ENCODE results near the gene TMEM94.
"Not testable (repeated sequence)": the region's sequence is repeated elsewhere in the genome, so short reads cannot be mapped to it uniquely, and the experiment has no call there.

TMEM94 gene

DNA sequence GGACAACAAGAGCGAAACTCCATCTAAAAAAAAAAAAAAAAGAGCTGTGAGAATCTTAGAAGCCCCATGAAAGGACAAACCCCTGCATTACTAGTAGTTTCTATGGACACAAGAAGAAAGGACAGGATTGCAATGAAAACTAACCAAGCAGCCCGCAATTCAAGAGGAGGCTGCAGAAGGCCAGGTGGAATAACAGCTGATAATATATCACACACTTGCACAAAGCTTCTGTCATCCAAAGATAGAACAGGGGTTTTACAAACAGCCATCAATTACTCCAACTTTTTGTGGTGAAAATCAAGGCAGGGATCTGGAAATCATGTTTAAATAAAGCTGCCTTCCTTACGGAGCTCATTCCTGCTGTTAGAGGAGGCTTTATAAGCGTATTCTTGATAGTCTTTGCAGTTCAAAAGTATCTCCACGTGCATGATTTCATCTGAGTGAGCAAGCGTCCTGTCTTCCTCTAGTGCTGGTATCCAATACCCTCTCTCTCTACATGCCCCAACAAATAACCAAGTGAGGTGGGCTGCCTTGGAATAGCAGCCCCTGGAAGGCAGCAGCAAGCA, 23.1 kb upstream of the TMEM94 start:
- Histone ChIP-seq H3K27ac (ENCODE audit: extremely low read depth, low read depth, low read length) (no peak overlapping the region), H3K9me3 (ENCODE audit: control insufficient read depth, insufficient read depth, low read depth, low read length) (no peaks in the 10 kb centered on the region), H3K36me3 (ENCODE audit: control insufficient read depth in 2 of 2, insufficient read depth in 1 of 2, low read length in 2 of 2) (no peaks in the 10 kb centered on the region), H3K4me1 (ENCODE audit: control insufficient read depth, insufficient read depth, low read length) (no peaks in the 10 kb centered on the region; the same call in 1 of the 2 replicates), H3K4me3 (ENCODE audit: low read depth, low read length) (no peak overlapping the region)
- ChIA-PET CTCF (interaction anchor here (0.7 kb wide), 1 partner anchor 15 kb away, joined by 3 read pairs; no protein-coding TSS in a partner anchor), POLR2A (interaction anchor here (0.5 to 0.6 kb wide), 2 partner anchors 22 to 34 kb away, joined by 3 to 4 read pairs; no protein-coding TSS in a partner anchor)
- TF ChIP-seq KLF10 (tag by site-specific recombination; IDR thresholded peaks at IDR 0.05), result no peak

DNA sequence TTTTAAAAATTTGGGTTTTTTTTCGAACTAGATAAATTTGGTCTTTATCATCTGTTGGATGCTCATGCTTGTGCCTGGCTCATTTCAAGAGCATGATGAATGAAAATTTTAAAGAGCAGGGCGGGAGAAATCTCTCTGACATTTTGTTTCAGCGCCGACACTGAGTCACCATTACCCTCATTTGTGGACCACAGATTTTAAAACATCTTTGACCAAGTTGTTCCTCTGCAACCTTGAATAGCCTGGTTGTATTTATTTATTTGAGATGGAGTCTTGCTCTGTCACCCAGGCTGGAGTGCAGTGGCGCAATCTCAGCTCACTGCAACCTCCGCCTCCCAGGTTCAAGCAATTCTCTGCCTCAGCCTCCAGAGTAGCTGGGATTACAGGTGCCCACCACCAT, 22.0 kb upstream of the TMEM94 start:
- not testable (repeated sequence) for H3K27ac ChIP-seq (ENCODE audit: extremely low read depth, low read depth, low read length); H3K36me3 ChIP-seq (ENCODE audit: control insufficient read depth in 2 of 2, insufficient read depth in 1 of 2, low read length in 2 of 2); H3K4me1 ChIP-seq (ENCODE audit: control insufficient read depth, insufficient read depth, low read length); H3K4me3 ChIP-seq (ENCODE audit: low read depth, low read length); H3K9me3 ChIP-seq (ENCODE audit: control insufficient read depth, insufficient read depth, low read depth, low read length)
- ChIA-PET POLR2A (interaction anchor here (1.2 kb wide), 1 partner anchor 22 kb away, joined by 5 read pairs; the partner anchor contains the start of gene TMEM94), CTCF (interaction anchor here (0.7 kb wide), 1 partner anchor 195 kb away, joined by 3 read pairs; no protein-coding TSS in a partner anchor)

DNA sequence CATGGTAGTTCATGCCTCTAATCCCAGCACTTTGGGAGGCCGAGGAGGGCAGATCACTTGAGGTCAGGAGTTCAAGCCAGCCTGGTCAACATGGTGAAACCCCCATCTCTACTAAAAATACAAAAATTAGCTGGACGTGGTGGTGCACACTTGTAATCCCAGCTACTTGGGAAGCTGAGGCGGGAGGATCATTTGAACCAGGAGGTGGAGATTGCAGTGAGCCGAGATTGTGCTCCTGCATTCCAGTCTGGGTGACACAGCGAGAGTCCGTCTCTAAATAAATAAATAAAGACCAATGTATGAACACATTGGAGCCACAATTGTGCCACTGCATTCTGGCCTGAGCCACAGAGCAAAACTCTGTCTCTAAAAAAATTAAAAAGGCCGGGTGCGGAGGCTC, 19.0 kb upstream of the TMEM94 start:
- H3K36me3 ChIP-seq (ENCODE audit: control insufficient read depth in 2 of 2, insufficient read depth in 1 of 2, low read length in 2 of 2); H3K27ac ChIP-seq (ENCODE audit: extremely low read depth, low read depth, low read length); H3K4me3 ChIP-seq (ENCODE audit: low read depth, low read length); H3K9me3 ChIP-seq (ENCODE audit: control insufficient read depth, insufficient read depth, low read depth, low read length); POLR2A ChIA-PET; H3K4me1 ChIP-seq (ENCODE audit: control insufficient read depth, insufficient read depth, low read length): not testable (repeated sequence)
- CTCF ChIA-PET, result interaction anchor here (0.7 kb wide), 1 partner anchor 850 kb away, joined by 3 read pairs; no protein-coding TSS in a partner anchor

DNA sequence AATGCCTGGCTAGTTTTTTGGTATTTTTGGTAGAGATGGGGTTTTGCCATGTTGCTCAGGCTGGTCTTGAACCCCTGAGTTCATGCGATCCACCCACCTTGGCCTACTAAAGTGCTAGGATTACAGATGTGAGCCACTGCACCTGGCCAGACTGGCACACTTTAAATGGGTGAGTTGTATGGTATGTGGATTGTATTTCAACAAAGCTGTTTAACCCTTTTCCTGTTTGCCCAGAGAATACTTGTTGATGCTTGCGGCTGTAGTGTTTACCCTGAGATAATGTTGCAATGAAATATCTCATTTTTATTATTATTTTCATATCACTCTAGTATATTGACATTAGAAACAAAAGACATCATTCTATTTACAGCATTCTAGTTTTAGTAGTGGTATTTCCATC, 17.1 kb upstream of the TMEM94 start:
- no peak overlapping the region for H3K4me3 ChIP-seq (ENCODE audit: low read depth, low read length)
- TF ChIP-seq ZNF76 (tag by site-specific recombination; IDR thresholded peaks at IDR 0.05; ENCODE audit: borderline replicate concordance, low read depth) (no peak), PRDM1 (tag by site-specific recombination; IDR thresholded peaks at IDR 0.05) (no peak), SCRT2 (tag by site-specific recombination; IDR thresholded peaks at IDR 0.05) (peak; percentile 29; the same call in 1 of the 2 replicates), ZNF621 (tag by site-specific recombination; IDR thresholded peaks at IDR 0.05) (no peak)
- ChIA-PET POLR2A (no interaction called here), CTCF (no interaction called here)
- no peak overlapping the region for H3K27ac ChIP-seq (ENCODE audit: extremely low read depth, low read depth, low read length)
- no peaks in the 10 kb centered on the region for H3K36me3 ChIP-seq (ENCODE audit: control insufficient read depth in 2 of 2, insufficient read depth in 1 of 2, low read length in 2 of 2)
- H3K4me1 ChIP-seq (ENCODE audit: control insufficient read depth, insufficient read depth, low read length), result no peaks in the 10 kb centered on the region
- H3K9me3 ChIP-seq (ENCODE audit: control insufficient read depth, insufficient read depth, low read depth, low read length), result no peaks in the 10 kb centered on the region

DNA sequence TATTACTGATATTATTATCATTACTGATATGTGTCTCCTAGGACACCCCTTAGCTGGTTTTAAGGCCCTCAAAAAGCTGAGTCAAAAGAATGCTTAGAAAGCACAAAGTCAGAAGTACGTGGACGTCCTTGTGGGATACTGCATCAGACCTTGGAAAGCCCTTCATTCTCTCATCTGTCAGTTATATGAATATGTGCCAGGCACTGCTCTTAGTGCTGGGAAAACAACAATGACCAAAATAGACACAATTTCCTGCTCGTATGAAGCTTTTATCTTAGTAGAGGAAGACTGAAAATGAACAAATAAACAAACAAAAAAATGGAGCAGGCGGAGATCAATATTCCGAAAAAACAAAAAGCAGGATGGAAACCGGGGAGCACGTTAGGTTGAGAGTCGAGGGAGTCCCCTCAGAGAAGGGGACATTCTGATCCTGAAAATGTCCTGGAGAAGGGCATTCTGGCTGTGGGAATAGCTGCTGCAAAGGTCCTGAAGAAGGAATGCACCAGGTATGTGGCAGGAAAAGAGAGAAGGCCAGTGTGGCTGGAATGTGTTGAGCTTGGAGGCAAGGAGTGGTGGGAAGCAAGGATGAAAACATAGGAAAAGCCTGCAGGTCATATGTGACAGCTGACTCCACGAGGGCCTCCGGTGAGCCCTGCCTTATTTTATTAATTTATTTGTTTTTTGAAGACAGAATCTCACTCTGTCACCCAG, 15.5 kb upstream of the TMEM94 start:
- Histone ChIP-seq H3K4me1 (ENCODE audit: control insufficient read depth, insufficient read depth, low read length) (no peaks in the 10 kb centered on the region), H3K36me3 (ENCODE audit: control insufficient read depth in 2 of 2, insufficient read depth in 1 of 2, low read length in 2 of 2) (no peaks in the 10 kb centered on the region), H3K4me3 (ENCODE audit: low read depth, low read length) (no peak overlapping the region), H3K9me3 (ENCODE audit: control insufficient read depth, insufficient read depth, low read depth, low read length) (no peaks in the 10 kb centered on the region), H3K27ac (ENCODE audit: extremely low read depth, low read depth, low read length) (no peak overlapping the region)
- POLR2A ChIA-PET, result interaction anchor here (0.6 to 0.7 kb wide), 2 partner anchors 13 to 15 kb away, joined by 3 read pairs; partner anchors contain the start of gene TMEM94
- peak; percentile 83; the same call in 1 of the 2 replicates for TF ChIP-seq ZNF239 (tag by site-specific recombination; IDR thresholded peaks at IDR 0.05)
- TF ChIP-seq, protein P1, sequence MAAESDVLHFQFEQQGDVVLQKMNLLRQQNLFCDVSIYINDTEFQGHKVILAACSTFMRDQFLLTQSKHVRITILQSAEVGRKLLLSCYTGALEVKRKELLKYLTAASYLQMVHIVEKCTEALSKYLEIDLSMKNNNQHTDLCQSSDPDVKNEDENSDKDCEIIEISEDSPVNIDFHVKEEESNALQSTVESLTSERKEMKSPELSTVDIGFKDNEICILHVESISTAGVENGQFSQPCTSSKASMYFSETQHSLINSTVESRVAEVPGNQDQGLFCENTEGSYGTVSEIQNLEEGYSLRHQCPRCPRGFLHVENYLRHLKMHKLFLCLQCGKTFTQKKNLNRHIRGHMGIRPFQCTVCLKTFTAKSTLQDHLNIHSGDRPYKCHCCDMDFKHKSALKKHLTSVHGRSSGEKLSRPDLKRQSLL (tag by site-specific recombination; IDR thresholded peaks at IDR 0.05), result no peak
- TF ChIP-seq KLF10 (tag by site-specific recombination; IDR thresholded peaks at IDR 0.05), result no peak
- TF ChIP-seq, protein P2, sequence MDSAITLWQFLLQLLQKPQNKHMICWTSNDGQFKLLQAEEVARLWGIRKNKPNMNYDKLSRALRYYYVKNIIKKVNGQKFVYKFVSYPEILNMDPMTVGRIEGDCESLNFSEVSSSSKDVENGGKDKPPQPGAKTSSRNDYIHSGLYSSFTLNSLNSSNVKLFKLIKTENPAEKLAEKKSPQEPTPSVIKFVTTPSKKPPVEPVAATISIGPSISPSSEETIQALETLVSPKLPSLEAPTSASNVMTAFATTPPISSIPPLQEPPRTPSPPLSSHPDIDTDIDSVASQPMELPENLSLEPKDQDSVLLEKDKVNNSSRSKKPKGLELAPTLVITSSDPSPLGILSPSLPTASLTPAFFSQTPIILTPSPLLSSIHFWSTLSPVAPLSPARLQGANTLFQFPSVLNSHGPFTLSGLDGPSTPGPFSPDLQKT (IDR thresholded peaks at IDR 0.05; ENCODE audit: borderline replicate concordance, low read depth, low read length), result no peak
- CTCF ChIA-PET, result interaction anchor here (0.6 to 1.3 kb wide), 10 partner anchors 12 to 430 kb away, joined by 3 to 5 read pairs (median 3); partner anchors contain the start of gene TSEN54
